ENCODE results near the gene DCHS2.
A peak's percentile ranks its signal among the peaks of the same experiment; 100 is the strongest.

The DCHS2 gene

GRCh38 chr4:154450966-154451365 lies 40.6 kb downstream of the DCHS2 start:
- DNase-seq, result no peak

GRCh38 chr4:154444958-154445357 lies 46.6 kb downstream of the DCHS2 start:
- DNase-seq, result no peak

DNA sequence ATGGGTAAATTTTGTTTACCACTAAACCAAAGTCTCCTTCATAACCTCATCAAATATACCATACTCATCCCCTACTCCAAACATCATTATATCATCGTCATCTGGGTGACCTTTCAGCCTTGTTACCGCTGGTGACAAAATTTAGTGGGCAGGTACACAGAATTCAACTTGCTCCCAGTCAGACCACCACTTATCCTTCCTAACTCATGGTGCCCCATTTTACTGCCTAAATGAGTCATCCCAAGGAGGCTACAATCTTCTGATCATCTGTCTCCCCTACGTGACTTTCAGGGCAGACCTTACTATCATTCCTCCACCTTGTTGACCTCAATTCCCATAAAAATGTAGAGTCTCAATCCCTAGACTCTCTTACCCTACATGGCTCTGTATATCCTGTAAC lies 49.6 kb downstream of the DCHS2 start:
- no peak for DNase-seq

GRCh38 chr4:154441124-154441523 lies 50.5 kb downstream of the DCHS2 start:
- DNase-seq, result no peak

DNA sequence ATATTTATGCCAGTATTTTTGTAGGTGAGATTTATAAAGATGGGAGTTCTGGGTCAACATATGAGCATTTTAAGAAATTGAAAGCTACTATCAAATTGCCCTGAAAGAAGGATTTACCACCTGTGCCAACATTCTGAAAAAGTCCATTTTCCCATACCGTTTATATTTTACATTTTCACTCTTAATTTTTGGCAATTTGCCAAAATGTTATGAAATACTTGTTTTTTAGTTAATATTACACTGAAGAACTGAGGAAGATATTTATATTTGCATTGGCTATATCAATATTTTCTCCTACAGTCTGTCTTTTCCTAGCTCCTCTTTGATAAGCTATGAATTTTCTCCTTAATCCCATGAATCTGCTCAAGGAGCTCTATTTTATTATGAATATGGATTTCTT lies 52.4 kb downstream of the DCHS2 start:
- no peak for DNase-seq

- no peak for DNase-seq
Measured at GRCh38 chr4:154435895-154436294, 55.7 kb downstream of the DCHS2 start.

- no peak for DNase-seq
Measured at GRCh38 chr4:154433543-154433942, 58.1 kb downstream of the DCHS2 start.

GRCh38 chr4:154429176-154429575 lies 62.4 kb downstream of the DCHS2 start:
- DNase-seq, result no peak

DNA sequence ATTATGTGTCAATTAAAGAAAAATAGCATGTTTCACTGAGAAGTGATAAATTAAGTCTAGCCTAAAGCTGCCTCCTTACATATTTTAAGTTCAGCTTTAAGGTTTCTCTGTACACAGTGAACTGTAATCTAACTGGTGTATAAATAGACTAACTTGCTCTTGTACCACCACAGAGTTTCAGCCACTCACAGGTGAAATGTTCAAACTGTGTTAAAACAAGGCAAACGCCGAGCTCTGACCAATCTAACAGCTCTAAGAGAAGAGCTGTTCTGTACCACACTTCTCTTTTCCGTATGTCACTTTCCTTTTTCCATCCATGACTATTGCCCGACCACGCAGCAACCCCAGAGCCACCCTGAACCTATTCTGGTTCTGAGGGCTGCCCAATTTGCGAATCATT lies 64.5 kb downstream of the DCHS2 start:
- no peak for DNase-seq

DNA sequence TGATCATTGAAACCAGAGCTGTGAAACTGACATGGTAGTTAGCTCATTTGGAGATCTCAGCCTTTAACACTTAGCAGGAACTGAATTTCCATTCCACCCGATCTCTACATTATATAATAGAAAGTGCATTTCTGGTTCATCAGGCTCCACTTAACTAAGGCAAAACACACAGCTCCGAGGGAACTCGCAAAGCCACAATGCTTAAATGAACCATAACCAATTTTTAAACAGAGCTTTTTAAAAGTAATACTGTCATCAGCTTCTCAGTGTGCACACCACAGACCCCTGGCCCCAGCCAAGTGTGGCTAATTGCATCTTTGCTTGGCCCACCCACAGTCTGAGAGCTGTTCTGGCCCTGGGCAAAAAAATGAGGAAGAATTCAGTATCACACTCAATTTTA lies 66.1 kb downstream of the DCHS2 start:
- DNase-seq, result no peak

- DNase-seq, result no peak
Measured at GRCh38 chr4:154424810-154425484, 66.7 kb downstream of the DCHS2 start.

DNA sequence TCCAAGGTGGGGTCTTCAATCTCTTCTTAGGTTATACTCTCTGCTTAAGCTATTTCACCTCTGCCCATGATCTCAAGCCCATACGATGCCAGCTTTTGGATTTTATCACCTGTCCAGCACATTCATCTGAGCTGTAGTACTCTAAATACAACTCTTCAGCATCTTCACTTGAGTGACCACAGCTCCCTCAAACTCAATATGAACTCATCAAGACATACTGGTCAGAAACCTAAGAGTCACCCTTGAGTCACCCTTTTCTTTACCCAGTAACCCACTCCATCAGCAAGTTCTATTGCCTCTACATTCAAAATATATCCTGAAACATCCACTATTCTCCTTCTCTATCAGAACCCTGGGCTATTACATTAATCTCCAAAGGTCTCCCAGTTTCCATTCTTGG lies 69.4 kb downstream of the DCHS2 start:
- DNase-seq, result no peak

DNA sequence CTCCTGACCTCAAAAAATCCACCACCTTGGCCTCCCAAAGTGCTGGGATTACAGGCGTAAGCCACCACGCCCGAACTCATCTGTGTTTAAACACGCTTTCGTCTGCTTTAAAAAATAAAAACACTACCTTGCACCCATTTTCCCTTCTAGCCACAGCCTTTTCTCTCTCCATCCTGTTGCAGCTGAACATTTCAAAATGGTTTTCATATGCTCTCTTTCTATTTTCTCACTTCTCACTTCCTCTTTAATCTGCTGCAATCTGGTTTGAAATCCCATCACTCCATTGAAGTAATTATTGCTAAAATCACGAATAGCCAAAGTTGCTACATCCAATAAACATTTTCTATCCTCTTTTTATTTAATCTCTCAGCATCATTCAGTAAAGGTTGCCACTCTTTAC lies 70.0 kb downstream of the DCHS2 start:
- DNase-seq, result no peak

DNA sequence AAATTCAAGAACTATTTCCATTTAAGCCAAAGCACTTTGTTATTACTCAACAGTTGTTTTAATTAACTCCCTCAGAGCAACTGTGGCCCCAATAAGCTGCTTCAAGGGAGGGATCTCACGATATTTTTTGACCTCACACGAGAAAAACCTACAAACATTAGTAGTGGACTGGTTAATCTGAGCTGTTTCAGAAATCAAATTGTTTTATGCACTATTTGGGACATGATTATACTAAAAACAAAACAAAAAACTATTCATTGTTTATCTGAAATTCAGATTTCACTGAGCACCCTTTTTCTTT lies 74.3 kb downstream of the DCHS2 start:
- no peak for DNase-seq

DNA sequence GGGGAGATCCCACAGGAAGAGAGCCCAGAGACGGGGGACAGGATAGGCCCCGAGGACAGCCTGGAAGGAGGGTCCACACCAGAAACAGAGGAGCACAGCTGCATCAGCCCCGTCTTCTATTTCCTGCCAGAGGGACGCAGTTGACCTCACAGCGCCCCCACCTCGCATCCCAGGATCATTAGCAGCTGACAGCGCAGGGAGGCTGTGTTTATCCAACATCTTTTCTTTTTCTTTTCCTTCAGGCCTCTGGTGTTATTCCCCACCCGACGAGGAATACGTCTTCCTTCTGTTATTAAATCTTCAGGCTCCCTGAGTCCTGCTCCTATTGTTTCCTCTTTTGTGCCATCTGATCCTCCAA lies 75.4 kb downstream of the DCHS2 start:
- peak in 1 of 2 donors; percentile 7 for DNase-seq

GRCh38 chr4:154415313-154415712 lies 76.3 kb downstream of the DCHS2 start:
- no peak for DNase-seq

GRCh38 chr4:154414796-154415195 lies 76.8 kb downstream of the DCHS2 start:
- DNase-seq, result no peak

GRCh38 chr4:154414371-154414770 lies 77.2 kb downstream of the DCHS2 start:
- DNase-seq, result no peak

DNA sequence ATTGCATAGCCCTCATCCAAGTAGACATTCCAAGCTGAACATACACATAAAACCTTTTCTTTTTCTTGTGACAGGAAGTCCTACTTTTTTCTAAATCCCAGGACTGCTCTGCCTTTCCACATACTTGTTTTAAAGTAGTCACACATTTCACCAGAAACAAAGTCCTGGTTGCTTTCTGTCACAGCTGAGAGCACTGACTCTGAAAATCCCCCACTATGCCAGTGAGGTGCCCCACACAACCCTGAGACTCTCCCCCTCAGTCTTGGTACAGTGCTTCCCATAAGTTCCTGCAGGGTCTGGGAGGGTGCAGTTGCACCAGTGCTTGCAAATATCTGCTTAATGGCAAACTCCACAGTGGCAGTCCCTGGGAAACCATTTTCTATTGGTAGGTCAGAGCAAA lies 84.2 kb downstream of the DCHS2 start:
- DNase-seq, result no peak

- DNase-seq, result no peak
Measured at GRCh38 chr4:154406018-154406795, 85.4 kb downstream of the DCHS2 start.

GRCh38 chr4:154399259-154399974 lies 92.2 kb downstream of the DCHS2 start:
- DNase-seq, result no peak

DNA sequence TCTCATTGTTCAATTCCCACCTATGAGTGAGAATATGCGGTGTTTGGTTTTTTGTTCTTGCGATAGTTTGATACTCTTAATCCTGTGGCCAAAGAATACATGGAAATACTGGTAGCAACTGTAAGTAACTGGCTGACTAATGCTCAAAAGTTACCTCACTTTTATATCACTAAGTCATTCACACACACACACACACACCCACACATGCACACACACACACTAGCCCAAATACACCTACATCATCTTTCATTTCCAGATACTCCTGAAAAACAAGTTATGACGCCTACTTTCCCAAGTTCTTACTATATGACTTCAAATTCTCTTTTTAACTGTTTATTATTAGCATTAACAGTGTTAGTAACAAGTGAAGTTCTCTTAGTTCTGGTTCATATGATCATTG lies 101.3 kb downstream of the DCHS2 start:
- no peak for DNase-seq

- DNase-seq, result no peak
Measured at GRCh38 chr4:154389148-154389547, 102.5 kb downstream of the DCHS2 start.

- DNase-seq, result no peak
Measured at GRCh38 chr4:154384012-154384411, 107.6 kb downstream of the DCHS2 start.

Data from stimulated activated CD4-positive, alpha-beta T cell treated with anti-CD3 and anti-CD28 coated beads, Interleukin-2, amount 100 ng/mL, for 24 hours (primary cell).